HG02623 (cell line): ENCODE measurements around the gene GOLGA3.

Experiments used
- ATAC-seq: cut with Tn5 transposase; IDR thresholded peaks from one replicate; pipeline ENCODE4 v1.9.1; 2021; ENCODE audit warnings: moderate library complexity; ENCODE audit not compliant: unreplicated experiment

GOLGA3 gene

GRCh38 chr12:132723015-132723763 lies 105.5 kb downstream of the GOLGA3 start:
- no peak for ATAC-seq

- ATAC-seq, result no peak
Observed at GRCh38 chr12:132720606-132721345, 107.9 kb downstream of the GOLGA3 start.

GRCh38 chr12:132719954-132720324 lies 108.7 kb downstream of the GOLGA3 start:
- ATAC-seq, result no peak

- no peak for ATAC-seq
Observed at GRCh38 chr12:132719141-132719953, 109.3 kb downstream of the GOLGA3 start.
